GM18858 (cell line): ENCODE data around the gene STX1A.

Source experiments
- ATAC-seq: cut with Tn5 transposase; IDR thresholded peaks from one replicate; pipeline ENCODE4 v1.9.1; 2021; ENCODE audit not compliant: unreplicated experiment

The STX1A gene

GRCh38 chr7:73708961-73709549 lies 10.4 kb downstream of the STX1A start:
- no peak for ATAC-seq

DNA sequence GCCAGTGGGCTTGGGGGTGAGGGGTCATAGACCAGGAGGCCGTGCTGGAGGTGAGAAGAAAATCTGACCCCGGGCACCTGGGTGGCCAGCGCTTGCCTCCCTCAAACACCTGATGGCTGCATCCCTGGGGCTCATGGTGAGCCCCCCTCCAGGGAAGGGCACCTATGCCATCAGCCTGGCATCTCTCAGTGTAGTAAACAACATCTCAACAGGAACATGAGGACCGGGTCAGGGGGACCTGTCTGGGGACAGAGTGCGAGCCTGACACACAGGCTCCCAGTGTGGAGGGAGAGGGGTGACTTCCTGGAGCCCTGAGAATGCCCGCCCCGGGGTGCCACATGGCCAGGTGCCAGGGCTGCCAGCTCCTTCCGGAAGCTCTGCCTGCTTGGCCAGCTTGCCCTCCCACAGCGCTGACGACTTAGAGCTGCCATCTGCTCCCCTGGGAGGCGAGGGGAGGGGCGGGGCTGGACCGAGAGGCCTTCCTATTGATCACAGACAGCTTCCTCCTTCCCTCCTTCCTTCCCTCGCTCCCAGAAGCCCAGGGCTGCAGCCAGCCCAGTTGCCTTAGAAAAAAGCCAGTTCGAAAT lies 12.3 kb downstream of the STX1A start:
- no peak for ATAC-seq

DNA sequence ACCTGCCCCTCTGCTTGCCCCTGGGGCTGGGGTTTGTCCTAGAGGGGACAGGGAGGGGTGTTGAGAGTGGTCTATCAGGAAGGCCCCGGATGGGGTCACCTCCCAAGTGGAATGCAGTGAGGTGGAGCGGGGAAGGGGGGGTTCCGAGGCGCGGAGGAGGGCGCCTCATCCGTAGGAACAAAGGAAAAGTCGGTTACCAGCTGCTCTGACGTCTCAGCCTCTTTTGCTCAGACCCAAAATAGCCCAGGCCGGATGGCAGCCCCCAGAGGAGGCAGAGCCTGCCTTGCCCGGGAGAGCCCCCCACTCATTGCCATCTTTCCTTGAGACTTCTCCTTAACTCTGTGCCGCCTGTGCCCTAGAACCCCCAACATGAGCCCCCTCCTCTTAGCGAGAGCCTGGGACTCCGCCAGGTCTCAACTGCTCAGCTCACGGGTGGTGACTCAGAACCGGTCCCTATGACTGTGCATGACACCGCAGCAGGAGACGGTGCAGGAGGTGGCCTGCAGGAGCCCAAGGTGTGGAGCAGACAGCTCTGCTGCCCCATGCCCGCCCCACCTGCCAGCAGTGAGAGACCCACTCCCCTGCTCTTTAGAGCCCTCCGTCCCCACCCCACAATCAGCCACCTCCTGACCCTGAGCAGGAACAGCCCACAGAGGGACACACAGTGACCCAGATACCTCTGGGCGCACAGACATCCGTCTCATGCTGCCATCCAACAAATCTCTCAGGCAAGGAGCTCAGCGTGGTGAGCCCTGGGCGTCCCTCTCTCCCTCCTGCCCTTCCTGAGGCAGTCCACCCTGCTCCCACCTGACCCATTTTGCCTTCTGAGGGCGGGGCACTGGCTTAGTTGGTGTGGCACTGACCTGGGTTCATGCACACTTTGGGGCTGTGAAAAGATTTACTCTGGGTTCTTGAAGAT lies 13.1 kb downstream of the STX1A start:
- ATAC-seq = no peak

GRCh38 chr7:73705551-73705920 lies 13.9 kb downstream of the STX1A start:
- no peak for ATAC-seq

DNA sequence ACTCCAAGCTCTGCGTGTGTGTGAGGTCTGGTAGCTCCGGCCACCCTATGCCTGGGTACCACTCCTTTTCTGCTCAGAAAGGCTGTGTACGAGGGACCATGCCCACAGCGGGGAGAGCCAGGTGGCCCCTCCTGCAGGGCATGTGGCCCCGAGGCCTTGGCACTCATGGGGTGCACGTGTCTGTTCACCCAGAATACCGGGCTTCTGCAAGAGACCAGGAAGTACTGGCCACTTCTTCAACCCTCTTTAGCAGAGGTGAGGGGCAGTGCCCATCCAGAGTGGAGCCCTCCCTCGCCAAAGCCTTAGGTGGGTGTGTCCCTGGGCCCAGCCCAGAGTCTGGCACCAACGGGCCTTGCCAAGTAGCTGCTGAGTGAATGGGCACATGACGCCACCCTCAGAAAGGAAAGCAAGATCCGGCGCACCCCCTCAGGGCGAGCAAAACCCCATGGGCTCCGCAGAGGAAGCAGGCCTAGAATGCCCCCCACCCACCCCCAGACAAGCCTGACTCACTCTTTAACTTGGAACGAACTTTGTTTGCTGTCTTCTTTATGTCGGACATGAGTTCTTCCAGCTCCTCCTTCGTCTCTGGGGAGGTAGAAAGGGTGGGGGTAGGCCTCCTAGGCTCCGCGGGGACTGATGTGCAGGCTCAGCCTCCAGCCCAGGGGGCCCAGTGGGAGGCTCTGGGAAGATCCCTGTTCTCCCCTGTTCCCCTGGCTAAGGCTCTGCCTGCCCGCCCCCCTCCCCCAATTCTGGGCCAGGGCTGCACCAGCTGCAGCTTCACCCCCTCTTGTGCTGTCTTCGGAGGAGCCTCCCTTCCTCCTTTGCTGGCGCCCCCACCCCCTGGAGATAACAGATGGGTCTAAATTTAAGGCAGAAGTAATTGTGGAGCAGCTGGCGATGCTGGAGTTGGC lies 14.6 kb downstream of the STX1A start:
- no peak for ATAC-seq

DNA sequence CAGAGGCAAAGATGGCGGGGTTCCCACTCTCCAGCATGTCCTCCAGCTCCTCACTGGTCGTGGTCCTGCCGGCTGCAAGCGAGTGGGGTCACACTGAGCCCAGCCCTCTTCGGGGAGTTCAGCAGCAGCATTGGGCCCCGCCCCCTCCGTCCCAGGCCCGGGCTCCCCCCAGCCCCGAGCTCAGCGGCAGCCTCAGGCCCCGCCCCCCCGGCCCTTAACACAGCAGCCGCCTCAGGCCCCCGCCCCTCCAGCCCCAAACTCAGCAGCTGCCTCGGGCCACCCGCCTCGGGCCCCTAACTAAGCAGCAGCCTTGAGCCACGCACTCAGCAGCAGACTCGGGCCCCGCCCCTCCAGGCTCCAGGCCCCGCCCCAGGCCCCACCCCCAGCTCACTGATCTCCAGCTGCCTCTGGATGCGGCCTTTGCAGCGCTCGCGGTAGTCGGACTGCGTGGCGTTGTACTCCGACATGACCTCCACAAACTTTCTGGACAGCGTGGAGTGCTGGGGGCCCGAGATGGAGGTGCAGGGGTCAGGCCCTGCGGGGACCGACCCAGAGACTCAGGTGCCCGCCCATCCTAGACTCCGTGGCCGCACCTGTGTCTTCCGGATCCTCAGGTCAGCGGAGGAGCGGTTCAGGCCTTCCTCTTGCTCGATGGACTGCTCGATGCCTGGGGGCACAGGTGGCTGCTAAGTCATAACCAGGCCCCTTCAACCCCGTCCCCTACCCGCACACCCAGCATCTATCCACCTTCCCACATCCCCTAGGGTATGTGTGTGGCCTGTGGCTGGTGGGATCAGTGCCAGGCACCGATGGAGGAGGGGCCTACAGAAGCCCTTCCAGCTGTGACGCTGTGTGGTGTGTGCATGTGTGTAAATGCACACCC lies 15.5 kb downstream of the STX1A start:
- ATAC-seq = no peak

GRCh38 chr7:73703225-73703624 lies 16.2 kb downstream of the STX1A start:
- ATAC-seq = no peak

- ATAC-seq = no peak
Observed at GRCh38 chr7:73702665-73703064, 16.8 kb downstream of the STX1A start.

GRCh38 chr7:73702226-73702625 lies 17.2 kb downstream of the STX1A start:
- ATAC-seq = no peak

- no peak for ATAC-seq
Observed at GRCh38 chr7:73701357-73701995, 18.0 kb downstream of the STX1A start.

DNA sequence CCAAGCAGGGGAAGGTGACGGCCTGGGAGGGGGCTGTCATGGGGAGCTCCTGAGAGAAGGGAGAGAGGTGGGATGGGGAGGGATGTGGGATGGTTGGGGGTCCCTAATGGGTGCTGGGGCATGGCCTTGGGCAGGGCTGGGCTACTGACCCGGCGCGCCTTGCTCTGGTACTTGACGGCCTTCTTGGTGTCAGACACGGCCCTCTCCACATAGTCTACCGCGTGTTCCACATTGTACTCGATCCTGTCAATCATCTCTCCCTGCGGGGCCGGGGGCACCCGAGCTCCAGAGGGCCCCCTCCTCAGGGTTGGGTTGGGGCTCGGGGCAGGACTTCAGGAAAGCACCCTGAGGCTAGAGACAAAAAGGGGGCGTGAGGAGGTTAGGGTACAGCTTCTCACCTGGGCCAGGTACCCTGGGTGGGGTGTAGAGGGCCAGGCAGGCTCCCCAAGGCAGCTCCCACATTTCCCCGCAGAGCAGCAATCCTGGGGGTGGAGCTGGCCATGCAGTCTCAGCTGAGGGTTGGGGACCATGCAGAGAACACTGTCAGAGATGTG lies 18.8 kb downstream of the STX1A start:
- ATAC-seq = no peak

- ATAC-seq = no peak
Observed at GRCh38 chr7:73700069-73700423, 19.4 kb downstream of the STX1A start.

- no peak for ATAC-seq
Observed at GRCh38 chr7:73699370-73700068, 19.9 kb downstream of the STX1A start.

- no peak for ATAC-seq
Observed at GRCh38 chr7:73698410-73698809, 21.1 kb downstream of the STX1A start.

- ATAC-seq = no peak
Observed at GRCh38 chr7:73696372-73696771, 23.1 kb downstream of the STX1A start.

DNA sequence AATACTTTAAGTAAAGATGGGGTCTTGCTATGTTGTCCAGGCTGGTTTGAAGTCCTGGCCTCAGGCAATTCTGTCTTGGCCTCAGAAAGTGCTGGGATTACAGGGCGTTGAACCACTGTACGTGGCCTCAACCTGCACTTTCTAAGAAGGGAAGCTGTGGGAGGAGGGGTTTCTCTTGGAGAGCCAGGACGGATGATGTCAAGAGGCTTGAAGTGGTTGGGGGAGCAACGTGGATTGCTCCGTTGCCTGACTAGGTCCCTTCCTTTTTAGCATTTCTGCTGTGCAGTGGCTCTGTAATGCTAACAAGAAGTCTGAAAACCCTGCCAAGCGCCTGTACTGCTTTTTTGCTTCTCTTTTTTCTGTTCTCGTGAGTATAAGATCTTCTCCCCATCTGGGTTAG lies 28.8 kb downstream of the STX1A start:
- ATAC-seq = no peak

- no peak for ATAC-seq
Observed at GRCh38 chr7:73688288-73688687, 31.2 kb downstream of the STX1A start.

GRCh38 chr7:73685311-73685710 lies 34.2 kb downstream of the STX1A start:
- ATAC-seq = no peak
